HEK293T (cell line): ENCODE results near the gene KIAA1328.
"Not testable (repeated sequence)": the region's sequence is repeated elsewhere in the genome, so short reads cannot be mapped to it uniquely, and the experiment has no call there.

Experiments
- CTCF ChIA-PET: fragments of 350-600 bp; formaldehyde crosslinking; extraction: SDS; loops from one replicate; lab custom pipeline; 2021; ENCODE audit warnings: antibody characterized with exemption, inconsistent platforms; lab: Yijun Ruan, JAX
- POLR2A ChIA-PET: fragments of 350-600 bp; formaldehyde crosslinking; extraction: SDS; loops from one replicate; lab custom pipeline; 2020; ENCODE audit warnings: antibody characterized with exemption, inconsistent platforms; lab: Yijun Ruan, JAX
- DNase-seq: peaks from one replicate; pipeline ENCODE4 v3.0.0; 2012; ENCODE audit warnings: mixed read lengths; ENCODE audit errors: extremely low spot score
- ARNT ChIP-seq: fragments of 450-650 bp; IDR thresholded peaks from 2 replicates; pipeline ENCODE4 v1.6.1; 2017; ENCODE audit warnings: mild to moderate bottlenecking
- BHLHE40 ChIP-seq: fragments of 450-650 bp; IDR thresholded peaks from 2 replicates; pipeline ENCODE4 v1.6.1; 2016; ENCODE audit warnings: mild to moderate bottlenecking, moderate library complexity, borderline replicate concordance
- CTBP1 ChIP-seq: fragments of 450-650 bp; IDR thresholded peaks from 2 replicates; pipeline ENCODE4 v1.6.1; 2016; ENCODE audit warnings: borderline replicate concordance
- ELF4 ChIP-seq: fragments of 450-650 bp; IDR thresholded peaks from 2 replicates; pipeline ENCODE4 v1.6.1; 2017; ENCODE audit warnings: antibody characterized with exemption
- FOXA1 ChIP-seq: fragments of 450-650 bp; IDR thresholded peaks from 2 replicates; pipeline ENCODE4 v1.6.1; 2016; ENCODE audit warnings: mild to moderate bottlenecking
- FOXK2 ChIP-seq: fragments of 450-650 bp; IDR thresholded peaks from 2 replicates; pipeline ENCODE4 v1.6.1; 2016; ENCODE audit warnings: mild to moderate bottlenecking
- FOXM1 ChIP-seq: fragments of 450-650 bp; IDR thresholded peaks from 2 replicates; pipeline ENCODE4 v1.6.1; 2017; ENCODE audit warnings: mild to moderate bottlenecking, borderline replicate concordance
- HDGF ChIP-seq: fragments of 450-650 bp; IDR thresholded peaks from 2 replicates; pipeline ENCODE4 v1.6.1; 2017; ENCODE audit warnings: antibody characterized with exemption, borderline replicate concordance
- L3MBTL2 ChIP-seq: fragments of 450-650 bp; conservative IDR thresholded peaks from 2 replicates; pipeline ENCODE4 v1.6.1; 2016; ENCODE audit warnings: mild to moderate bottlenecking
- LEF1 ChIP-seq: fragments of 450-650 bp; IDR thresholded peaks from 2 replicates; pipeline ENCODE4 v1.6.1; 2017; ENCODE audit warnings: mild to moderate bottlenecking, borderline replicate concordance
- NFRKB ChIP-seq: fragments of 450-650 bp; IDR thresholded peaks from 2 replicates; pipeline ENCODE4 v1.6.1; 2016; ENCODE audit warnings: mild to moderate bottlenecking, moderate library complexity
- PKNOX1 ChIP-seq: fragments of 450-650 bp; IDR thresholded peaks from 2 replicates; pipeline ENCODE4 v1.6.1; 2016
- SP1 ChIP-seq: fragments of 450-650 bp; IDR thresholded peaks from 2 replicates; pipeline ENCODE4 v1.6.1; 2017
- SUZ12 ChIP-seq: fragments of 450-650 bp; IDR thresholded peaks from 2 replicates; pipeline ENCODE4 v1.6.1; 2016; ENCODE audit warnings: mild to moderate bottlenecking
- TARDBP ChIP-seq: fragments of 450-650 bp; IDR thresholded peaks from 2 replicates; pipeline ENCODE4 v1.6.1; 2016
- ZNF384 ChIP-seq: fragments of 450-650 bp; IDR thresholded peaks from 2 replicates; pipeline ENCODE4 v1.6.1; 2016

Gene KIAA1328

GRCh38 chr18:36811955-36812354 lies 17.0 kb upstream of the KIAA1328 start:
- DNase-seq = no peak
- ChIA-PET CTCF (interaction anchor here (1.9 to 4.0 kb wide), 2 partner anchors 10 to 124 kb away, joined by 6 to 15 read pairs; no protein-coding TSS in a partner anchor), POLR2A (no interaction called here)
- TF ChIP-seq HDGF = no peak
- no peak for TF ChIP-seq L3MBTL2
- TF ChIP-seq SP1 = no peak
- TF ChIP-seq SUZ12 = no peak
- no peak for TF ChIP-seq CTBP1
- TF ChIP-seq BHLHE40 = no peak
- TF ChIP-seq TARDBP = no peak
- TF ChIP-seq NFRKB = no peak
- TF ChIP-seq PKNOX1 = no peak
- no peak for TF ChIP-seq LEF1
- no peak for TF ChIP-seq ZNF384
- TF ChIP-seq FOXK2 = no peak
- no peak for TF ChIP-seq ELF4
- no peak for TF ChIP-seq ARNT
- no peak for TF ChIP-seq FOXA1
- no peak for TF ChIP-seq FOXM1

- no peak for DNase-seq
- ChIA-PET POLR2A (no interaction called here), CTCF (interaction anchor here (0.7 to 4.0 kb wide), 4 partner anchors 9 to 125 kb away, joined by 3 to 15 read pairs (median 4); partner anchors contain the start of genes KIAA1328 and TPGS2)
- no peak for TF ChIP-seq SUZ12
- TF ChIP-seq NFRKB = no peak
- no peak for TF ChIP-seq FOXK2
- no peak for TF ChIP-seq TARDBP
- no peak for TF ChIP-seq HDGF
- TF ChIP-seq FOXM1 = no peak
- no peak for TF ChIP-seq BHLHE40
- no peak for TF ChIP-seq L3MBTL2
- TF ChIP-seq ELF4 = no peak
- no peak for TF ChIP-seq LEF1
- TF ChIP-seq CTBP1 = no peak
- TF ChIP-seq ARNT = no peak
- no peak for TF ChIP-seq PKNOX1
- TF ChIP-seq SP1 = no peak
- TF ChIP-seq ZNF384 = no peak
- TF ChIP-seq FOXA1 = no peak
These were observed 16.2 kb upstream of the KIAA1328 start for GRCh38 chr18:36812678-36813077.

GRCh38 chr18:36813101-36813775 lies 15.7 kb upstream of the KIAA1328 start:
- POLR2A ChIA-PET = no interaction called here
- TF ChIP-seq NFRKB (no peak), ZNF384 (no peak), SP1 (no peak), TARDBP (no peak), FOXM1 (no peak), LEF1 (no peak), HDGF (no peak)
- CTCF ChIA-PET = interaction anchor here (0.7 to 1.5 kb wide), 3 partner anchors 8 to 16 kb away, joined by 3 to 5 read pairs (median 3); partner anchors contain the start of genes KIAA1328 and TPGS2
- DNase-seq = no peak

GRCh38 chr18:36813824-36814223 lies 15.1 kb upstream of the KIAA1328 start:
- CTCF ChIA-PET = interaction anchor here (1.5 kb wide), 1 partner anchor 15 kb away, joined by 5 read pairs; the partner anchor contains the start of genes KIAA1328 and TPGS2
- TF ChIP-seq NFRKB (no peak), HDGF (no peak), ARNT (no peak), TARDBP (no peak), PKNOX1 (no peak)
- DNase-seq = no peak
- POLR2A ChIA-PET = interaction anchor here (1.1 kb wide), 1 partner anchor 15 kb away, joined by 6 read pairs; the partner anchor contains the start of genes KIAA1328 and TPGS2

- ChIA-PET POLR2A (interaction anchor here (1.1 kb wide), 1 partner anchor 14 kb away, joined by 6 read pairs; the partner anchor contains the start of genes KIAA1328 and TPGS2), CTCF (interaction anchor here (0.6 to 0.9 kb wide), 2 partner anchors 14 to 963 kb away, joined by 3 read pairs; partner anchors contain the start of genes KIAA1328 and TPGS2)
- TF ChIP-seq SUZ12 = no peak
- no peak for TF ChIP-seq FOXA1
- TF ChIP-seq ELF4 = no peak
- no peak for TF ChIP-seq TARDBP
- no peak for TF ChIP-seq SP1
- peak; percentile 39 for DNase-seq
These were observed 13.9 kb upstream of the KIAA1328 start for GRCh38 chr18:36814994-36815393.

GRCh38 chr18:36816096-36816495 lies 12.8 kb upstream of the KIAA1328 start:
- DNase-seq = not testable (repeated sequence)
- CTCF ChIA-PET = interaction anchor here (0.7 kb wide), 1 partner anchor 171 kb away, joined by 3 read pairs; no protein-coding TSS in a partner anchor
- POLR2A ChIA-PET = interaction anchor here (1.4 kb wide), 1 partner anchor 12 kb away, joined by 6 read pairs; the partner anchor contains the start of genes KIAA1328 and TPGS2
